Stimulated activated CD4-positive, alpha-beta T cell treated with anti-CD3 and anti-CD28 coated beads, Interleukin-15, amount 100 ng/mL, for 24 hours (primary cell): ENCODE data around the gene ZNRF3.
"Not testable (repeated sequence)": the region's sequence is repeated elsewhere in the genome, so short reads cannot be mapped to it uniquely, and the experiment has no call there.

Source experiments
- DNase-seq: peaks from one replicate; pipeline ENCODE4 v3.0.0-alpha.2; 2020

Gene ZNRF3

DNA sequence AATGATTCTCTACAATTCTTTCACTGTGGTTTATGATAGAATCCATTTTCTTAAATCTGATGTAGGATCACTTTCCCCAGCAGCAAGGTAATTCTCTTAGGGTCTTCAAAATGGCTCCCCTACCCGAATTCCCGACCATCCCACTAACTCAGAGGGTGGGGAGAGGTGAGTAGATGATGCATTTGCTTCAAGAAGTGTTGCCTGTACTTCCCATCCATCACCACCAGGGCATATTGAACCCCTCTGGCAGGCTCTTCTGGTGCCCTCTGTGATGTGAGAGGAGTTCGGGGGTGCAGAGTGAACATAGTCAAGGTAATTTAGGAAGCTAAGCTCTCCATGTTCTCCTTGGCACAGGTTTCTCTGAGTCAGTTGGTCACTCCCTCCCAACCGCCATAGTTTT is 52.3 kb downstream of the ZNRF3 start:
- DNase-seq: no peak

DNA sequence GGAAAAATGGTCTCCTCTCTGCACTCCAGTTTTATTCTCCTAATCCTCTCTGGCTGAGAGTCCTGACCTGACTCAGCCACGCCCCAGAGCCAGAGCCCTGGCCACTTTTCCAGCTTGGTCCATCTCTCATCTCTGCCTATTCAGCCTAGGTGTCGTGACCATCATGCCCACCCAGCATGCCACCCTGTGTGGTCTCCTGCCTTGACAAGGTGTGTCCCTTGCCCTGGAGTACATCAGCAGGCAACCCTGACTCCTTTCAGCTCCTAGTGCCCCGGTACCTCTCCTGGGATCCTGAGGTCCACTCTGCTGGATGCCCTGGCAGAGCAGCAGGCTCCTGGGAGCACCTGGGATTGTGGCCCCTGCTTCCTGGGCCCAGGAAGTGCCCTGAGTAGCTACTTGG is 52.8 kb downstream of the ZNRF3 start:
- DNase-seq: no peak

DNA sequence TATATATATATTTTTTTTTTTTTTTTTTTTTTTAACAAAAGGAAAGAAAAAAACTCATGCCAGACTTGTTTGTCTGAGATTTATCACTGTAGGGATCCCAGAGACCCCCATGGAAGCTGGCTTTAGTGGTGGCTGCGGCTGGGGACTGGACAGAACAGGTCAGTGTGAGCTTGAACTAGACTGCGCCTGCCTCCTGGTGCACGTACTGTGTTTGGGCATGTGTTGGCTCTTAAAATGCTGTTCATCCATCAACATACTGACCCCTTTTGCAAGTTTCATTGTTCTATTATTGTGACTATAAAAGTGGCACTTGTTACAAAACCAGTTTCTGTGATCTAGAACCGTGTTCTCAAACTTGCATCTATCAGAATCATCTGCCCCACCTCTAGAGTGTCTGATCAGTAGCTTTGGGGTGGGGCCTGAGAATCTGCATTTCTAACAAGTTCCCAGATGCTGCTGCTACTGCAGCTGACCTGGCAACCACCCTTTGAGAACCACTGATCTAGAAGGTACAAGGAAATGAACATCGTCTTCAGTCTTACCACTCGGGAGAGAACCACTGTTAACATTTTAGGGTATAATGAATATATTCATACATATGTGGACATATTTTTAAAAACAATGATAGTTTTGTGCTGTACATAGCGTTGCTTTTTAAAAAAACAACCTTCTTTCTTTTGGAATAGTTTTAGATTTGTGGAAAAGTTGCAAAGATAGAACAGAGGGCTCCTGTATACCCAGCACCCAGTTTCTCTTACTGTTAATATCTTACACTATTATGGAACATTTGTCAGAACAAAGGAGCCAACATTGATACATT is 54.0 kb downstream of the ZNRF3 start:
- DNase-seq: no peak

DNA sequence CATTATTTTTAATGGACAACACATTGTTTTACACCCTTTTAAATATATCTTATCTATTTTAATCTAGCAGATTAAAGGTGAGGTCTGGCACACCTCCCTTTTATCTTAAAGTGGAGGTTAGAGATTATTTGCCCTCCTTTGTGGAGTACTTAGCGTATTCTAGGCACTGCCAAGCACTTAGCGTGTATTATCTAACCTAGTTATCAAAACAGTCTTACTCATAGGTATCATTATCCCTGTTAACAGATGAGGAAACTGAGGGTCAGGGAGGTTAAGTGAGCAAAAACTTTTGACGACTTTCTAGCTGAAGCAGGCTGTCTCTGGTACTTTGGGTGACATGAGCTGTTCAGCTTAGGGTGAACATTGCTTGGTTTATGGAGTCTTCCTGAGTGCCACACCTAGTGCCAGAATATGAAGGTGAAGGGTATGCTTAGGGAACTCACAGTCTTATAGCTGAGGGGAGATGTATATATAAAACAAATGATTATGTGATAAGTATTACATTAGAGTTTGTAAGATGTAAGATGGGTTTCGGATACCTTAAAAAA is 55.0 kb downstream of the ZNRF3 start:
- DNase-seq: no peak

DNA sequence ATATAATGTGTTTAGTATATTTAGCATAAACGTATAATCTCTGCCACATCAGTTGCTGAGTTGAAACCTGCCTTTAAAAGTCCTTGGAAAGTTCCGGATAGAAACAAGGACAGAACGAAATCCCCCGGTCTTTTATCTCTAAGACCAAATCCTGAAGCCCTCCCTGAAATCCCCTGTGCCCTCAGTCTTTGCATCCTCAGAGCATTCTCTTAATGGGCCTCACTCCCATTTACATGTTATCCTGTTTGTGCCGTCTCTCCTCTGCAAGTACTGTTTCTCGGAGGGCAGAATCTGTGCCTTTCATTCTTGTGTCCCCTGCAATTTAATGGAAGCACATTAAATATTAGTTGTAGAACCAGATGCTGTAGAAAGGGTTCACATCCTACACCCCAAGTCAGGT is 56.0 kb downstream of the ZNRF3 start:
- no peak for DNase-seq

DNA sequence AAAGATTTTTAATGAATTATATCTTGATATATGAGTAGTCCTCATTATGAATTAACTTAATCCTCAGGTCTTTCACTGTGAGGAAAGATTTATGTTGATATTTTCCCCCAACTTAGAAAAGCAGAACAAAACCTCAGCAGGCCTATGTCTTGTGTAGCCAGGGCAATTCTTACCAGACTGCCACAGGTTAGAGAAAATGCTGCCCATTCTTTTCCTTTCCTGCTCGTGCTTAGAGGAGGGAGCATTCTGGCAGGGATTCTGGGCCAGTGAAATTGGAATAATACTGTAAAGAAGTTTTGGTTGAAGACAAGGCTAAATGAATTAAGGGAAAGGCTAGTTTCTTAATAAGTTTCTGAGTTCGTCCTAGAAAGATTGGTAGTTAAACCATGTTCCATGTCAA is 56.6 kb downstream of the ZNRF3 start:
- DNase-seq: no peak

DNA sequence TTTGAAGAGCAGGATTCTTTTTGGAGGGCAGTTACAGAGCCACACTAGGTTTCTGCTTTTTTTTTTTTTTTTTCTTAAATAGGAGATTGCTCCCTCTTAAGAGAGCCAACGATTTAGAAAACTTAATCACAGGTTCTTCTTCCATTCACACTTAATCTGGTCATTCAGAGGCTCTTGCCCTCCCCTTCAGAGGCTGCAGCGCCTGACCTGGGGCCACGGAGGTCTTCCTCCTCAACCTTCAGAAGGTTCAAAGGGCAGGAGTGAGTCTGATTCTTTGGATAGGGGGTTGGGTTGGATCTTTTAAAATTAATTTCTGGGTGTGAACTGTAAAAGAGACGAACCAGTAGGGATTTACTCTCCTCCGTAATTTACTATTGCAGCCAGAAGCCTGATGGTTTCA is 57.1 kb downstream of the ZNRF3 start:
- no peak for DNase-seq

DNA sequence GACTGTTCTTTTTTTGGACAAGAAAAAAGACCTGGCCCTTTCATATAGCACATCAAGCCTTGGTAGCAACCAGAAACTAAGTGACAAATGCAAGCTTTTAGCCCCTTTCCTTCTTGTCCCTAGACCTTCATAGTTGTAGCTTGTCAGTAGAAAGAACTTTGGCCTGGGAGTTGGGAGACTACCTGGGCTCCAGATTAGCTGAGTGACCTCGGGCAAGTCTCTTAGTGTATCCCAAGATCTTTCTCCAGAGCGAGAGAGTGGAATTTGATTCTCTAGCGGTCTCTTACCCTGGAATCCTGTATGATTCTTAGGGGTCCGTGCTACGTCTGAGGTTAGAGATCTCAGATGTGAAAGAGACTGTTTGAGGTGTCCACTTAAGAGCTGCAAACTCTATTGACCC is 59.0 kb downstream of the ZNRF3 start:
- DNase-seq: no peak

DNA sequence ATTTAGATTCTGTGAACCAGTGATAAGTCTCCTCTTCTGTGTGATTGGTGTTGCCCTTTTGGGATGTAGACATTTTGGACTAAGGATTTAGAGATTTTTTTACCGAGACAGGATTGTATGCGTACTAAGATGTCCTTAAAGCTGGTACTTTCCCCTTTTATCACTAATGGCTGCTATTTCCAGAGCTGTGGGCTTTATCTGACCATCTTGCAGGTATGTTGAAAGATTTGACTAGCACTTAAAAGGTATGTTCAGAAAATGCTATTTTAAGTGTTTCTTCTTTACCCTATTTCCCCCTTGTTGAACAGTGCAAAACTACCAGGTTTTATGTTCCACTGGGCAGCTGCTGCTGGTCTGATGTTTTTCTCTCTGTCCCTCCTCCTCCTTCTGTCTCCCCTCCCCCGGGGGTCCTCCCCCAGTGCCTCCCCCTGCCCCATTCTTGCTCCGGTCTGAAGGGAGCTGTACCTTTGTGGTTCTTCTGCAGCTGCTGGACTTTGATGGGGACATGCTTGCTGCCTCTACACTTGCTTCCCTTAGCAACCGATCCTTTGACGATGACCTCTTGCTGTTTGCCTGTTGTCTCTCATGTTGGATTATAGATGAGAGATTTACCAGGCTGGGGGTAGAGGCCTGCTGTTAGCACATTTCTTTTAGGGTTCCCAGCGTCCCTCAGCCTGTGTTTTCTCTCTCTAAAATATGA is 59.6 kb downstream of the ZNRF3 start:
- no peak for DNase-seq

DNA sequence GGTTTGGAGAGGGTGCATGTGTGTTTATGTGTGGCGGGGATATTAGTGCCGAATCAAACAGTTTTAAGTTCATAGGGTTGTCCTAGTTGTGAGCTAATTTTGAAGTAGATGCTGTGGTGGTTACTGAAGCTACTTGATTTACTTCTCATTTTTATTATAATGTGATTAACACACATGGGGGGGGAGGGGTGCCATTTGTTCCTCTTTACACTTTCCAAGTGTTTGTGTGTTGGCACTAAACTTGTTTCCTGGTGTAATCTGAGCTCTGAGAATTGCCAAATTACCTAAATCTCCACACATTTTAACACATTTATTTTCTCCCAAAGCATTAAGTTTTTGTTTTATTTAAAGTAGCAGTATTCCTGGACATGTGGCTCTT is 60.1 kb downstream of the ZNRF3 start:
- DNase-seq: no peak

DNA sequence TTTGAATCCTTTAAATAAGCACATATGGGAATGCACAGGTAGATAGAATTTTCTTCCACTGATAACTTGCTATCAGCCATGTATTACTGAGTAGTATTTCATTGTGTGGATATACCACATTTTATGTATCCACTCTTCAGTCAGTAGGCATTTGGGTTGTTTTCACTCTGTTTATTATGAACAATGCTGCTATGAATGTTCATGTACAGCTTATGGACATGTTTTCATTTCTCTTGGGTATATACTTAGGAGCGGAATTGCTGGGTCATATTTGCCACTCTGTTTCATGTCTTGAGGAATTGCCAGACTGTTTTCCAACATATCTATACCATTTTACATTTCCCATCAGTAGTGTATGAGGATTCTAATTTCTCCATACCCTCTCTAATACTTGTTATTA is 63.8 kb downstream of the ZNRF3 start:
- no peak for DNase-seq

DNA sequence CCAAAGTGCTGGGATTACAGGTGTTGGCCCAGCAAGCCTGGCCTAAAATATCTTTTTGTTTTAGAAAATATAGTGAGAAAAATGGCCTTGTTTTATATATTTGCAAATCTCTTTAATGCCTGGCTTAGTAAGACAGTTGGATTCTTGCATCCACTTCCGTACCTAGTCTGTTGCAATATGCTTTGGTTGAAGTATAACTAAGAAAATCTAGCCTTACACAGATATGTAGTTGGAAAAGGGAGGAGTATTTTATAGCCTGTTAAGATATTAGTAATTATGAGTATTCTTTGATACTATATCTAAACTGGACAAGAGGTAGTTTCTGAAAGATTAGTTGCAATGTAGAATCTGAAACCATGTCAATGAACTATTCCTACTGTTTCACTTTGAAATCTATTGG is 65.1 kb downstream of the ZNRF3 start:
- no peak for DNase-seq

DNA sequence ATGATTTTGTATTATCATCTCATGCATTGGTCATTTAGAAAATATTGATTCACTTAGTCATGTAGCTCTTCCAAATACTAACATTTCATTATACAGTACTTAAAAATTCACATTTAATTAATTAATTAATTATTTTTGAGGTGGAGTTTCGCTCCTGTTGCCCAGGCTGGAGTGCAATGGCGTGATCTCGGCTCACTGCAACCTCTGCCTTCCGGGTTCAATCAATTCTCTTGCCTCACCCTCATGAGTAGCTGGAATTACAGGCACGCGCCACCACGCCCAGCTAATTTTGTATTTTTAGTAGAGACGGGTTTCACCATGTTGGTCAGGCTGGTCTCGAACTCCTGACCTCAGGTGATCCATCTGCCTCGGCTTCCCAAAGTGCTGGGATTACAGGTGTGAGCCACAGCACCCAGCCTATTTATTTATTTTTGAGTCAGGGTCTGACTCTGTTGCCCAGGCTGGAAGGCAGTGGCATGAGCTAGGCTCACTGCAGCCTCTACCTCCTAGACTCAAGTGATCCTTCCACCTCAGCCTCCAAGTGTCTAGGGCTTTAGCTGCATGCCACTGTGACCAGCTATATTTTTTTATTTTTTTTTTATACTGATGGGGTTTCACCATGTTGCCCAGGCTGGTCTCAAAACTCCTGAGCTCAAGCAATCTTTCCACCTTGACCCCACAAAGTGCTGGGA is 65.6 kb downstream of the ZNRF3 start:
- DNase-seq: not testable (repeated sequence)

DNA sequence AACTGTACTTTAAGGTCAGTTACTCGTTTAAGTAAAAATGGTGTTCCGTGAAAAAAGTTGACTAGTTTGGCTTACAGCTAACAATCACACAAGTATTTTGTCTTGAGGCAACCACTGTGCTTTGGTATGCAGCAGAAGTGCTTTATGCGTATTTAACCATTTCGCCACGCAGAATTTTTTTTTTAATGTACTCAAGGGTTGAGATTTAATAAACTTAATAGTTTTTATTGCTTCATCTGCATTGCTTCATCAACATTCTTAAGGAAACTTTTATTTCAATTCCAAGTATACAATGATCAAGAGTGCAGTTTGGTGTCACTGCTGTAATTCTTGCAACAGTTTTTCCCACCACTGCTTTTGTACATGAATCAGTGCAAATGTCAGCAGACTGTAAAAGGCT is 66.4 kb downstream of the ZNRF3 start:
- DNase-seq: no peak

DNA sequence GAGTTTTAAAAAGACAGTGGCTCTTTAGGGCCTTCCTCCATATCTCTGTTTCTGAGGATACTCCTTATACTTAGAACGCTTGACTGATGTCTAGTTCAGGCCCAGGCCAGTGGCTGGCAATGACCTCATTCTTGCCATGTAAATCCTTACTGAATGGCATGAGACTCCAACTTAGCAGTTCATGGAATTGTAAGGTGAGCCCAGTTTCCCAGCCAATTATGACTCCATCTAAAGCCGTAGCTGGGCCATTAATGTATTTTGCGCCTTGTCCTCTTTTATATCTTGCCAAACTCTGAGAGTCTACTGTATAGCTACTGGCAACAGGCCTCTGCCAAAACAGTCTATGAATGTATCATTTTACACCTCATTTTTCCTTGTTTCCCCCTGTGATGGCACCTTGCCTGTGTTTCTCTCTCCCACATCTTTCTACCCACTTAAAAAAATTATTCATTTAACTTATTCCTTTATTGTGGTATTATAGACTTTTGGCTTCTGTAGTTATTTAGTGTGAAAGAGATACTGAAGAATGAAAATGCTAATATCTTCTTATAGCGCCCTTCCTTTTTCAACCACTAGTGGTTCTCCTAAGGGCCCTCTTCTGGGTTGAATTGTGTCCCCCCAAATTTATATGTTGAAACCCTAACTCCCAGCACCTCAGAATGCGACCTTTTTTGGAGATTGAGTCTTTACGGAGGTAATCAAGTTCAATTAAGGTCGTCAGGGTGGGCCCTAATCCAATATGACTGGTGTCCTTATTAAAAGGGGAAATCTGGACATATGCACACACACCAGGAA is 67.4 kb downstream of the ZNRF3 start:
- DNase-seq: no peak

DNA sequence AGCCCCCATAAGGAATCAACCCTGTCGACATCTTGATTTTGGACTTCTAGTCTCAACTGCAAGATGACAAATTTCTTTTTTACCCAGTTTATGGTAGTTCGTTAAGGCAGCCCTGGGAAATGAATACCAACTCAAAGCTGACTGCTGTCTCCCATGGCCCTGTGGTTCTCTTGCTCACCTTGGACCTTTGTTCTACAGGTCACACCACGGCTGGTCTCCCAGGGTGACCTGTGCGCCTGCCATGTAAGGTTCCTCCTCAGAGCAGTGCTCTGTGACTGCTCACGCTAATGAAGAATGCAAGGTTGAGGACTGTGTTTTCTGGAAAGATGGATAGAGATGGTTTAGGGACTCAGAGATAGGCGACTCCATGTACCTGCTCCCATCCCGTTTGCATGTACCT is 68.2 kb downstream of the ZNRF3 start:
- DNase-seq: no peak

DNA sequence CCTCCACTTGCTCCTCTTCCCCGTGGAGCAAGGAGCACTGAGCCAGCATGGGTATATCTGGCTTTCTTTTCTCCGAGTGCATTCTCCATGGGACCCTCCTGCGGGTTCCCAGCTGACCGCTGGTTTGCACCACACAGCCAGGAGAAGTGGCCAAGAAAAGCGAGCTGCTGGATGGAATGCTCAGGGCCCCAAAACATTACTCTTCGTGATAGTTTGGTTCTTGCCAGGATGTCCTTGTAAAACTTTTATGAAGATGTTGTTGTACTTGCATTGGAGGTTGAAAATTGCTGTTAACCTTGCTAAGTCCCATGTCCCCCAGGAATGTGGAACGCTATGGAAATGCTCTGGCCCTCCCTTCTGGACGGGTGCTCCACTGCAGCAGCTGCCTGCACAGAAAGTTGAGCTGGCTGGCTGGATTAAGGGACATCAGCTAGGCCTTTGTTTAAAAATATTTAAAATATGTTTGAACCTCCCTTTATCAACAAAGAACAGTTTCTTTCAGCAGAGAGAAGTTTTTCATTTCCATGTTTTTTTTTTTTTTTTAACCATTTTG is 68.7 kb downstream of the ZNRF3 start:
- DNase-seq: no peak

DNA sequence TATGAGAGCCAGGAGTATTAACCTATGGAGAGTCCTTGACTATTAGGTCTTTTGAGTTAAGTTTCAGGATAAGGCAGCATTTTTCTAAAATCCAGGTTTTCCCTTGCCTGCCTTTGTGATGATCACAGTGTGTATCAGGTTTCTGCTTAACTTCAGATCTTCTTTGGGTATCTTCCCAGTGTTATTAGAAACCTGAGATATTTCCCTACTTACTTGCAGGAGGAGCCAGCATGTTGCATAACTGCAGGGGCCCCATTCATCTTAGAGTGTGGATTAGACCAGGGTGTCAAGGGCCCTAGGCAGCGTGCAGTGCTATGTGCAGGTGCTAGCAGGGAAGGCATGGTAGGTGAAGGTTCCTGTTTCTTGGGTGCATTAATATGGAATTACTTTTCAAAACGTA is 69.5 kb downstream of the ZNRF3 start:
- DNase-seq: no peak

DNA sequence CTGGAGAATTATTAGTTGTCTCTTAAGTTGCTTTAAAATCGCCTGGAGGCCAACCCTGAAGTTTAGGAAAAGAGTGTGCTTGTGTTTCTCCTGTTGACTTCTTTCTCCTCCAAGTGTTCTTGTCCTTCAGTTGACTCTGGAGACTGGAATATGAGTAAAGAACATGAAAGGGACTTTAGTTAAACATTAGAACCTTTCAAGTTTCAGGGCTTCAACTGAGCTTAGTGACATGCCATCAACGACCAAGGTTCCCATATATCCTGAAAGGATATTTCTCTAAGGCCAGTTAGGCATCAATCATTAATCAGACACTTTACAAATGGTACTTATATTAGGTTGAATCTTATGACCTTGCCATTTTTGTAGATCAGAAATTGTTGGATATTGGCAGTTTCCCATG is 70.0 kb downstream of the ZNRF3 start:
- no peak for DNase-seq

DNA sequence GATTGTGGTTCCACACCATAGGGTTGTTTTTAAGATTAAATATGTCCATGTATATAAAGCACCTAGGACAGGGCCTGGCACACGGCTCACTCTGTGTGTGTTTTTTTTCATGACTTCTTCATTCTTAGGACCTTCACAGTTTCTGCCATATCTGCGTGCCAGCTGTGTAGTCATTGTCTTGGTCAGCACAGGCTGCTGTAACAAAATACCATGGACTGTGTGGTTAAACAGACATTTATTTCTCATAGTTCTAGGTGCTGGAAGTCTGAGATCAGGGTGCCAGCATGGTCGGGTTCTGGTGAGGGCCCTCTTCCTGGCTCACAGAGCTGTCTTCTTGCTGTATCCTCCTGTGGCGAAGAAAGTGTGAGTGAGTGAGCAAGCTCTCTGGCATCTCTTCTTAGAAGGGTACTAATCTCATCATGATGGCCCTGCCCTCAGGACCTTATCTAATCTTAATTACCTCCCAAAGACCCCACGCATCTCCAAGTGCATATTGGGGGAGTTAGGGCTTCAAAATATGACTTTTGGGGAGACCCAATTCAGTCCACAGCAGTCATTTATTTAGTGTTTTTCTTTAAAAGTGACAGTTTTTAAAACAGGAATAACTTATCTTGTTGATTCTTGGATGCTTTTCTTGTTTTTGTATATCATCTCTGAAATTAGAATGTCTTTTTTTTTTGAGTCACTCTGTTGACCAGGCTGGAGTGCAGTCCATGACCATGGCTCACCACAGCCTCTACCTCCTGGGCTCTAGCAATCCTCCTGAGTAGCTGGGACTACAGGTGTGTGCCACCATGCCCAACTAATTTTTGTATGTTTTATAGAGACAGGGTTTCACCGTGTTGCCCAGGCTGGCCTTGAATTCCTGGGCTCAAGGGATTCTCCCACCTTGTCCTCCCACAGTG is 70.9 kb downstream of the ZNRF3 start:
- no peak for DNase-seq

DNA sequence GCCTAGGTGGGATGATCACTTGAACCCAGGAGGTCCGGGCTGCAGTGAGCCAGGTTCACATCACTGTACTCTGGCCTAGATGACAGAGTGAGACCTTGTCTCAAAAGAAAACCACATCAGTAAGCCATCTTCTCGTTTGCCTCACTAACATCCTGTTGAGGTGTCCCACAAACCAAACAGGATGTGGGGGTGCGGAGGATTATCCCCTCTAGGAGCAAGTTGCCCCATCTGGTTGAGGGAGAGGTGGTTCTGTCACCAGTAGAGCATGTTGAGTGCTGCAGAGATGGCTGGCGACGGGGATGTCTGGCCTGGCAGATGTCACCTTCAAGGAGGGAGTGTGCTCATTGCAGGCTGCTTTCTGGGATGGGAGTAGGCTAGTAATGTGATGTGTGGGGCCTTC is 72.4 kb downstream of the ZNRF3 start:
- DNase-seq: peak; percentile 88

DNA sequence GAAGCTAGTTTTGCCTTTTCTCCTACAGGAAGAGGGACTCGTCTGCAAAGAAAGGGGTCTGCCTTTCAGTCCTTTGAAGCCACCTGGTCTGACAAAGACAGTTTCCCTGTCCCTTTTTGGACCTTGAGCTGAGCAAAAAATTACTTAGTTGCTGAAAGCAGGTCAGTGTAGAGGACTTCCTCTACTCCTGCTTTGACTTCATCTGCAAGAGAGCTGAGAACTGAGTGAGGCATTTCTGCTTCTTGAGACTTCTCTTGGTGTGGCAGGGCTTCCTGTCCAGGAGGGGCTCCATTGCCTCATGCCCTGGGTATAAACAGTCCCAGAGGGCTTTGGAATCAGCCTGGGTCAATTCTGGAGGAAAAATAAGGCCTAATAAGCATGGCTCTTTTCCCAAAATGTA is 73.1 kb downstream of the ZNRF3 start:
- DNase-seq: no peak
